ENCODE results near the gene PRDX5.

DNA sequence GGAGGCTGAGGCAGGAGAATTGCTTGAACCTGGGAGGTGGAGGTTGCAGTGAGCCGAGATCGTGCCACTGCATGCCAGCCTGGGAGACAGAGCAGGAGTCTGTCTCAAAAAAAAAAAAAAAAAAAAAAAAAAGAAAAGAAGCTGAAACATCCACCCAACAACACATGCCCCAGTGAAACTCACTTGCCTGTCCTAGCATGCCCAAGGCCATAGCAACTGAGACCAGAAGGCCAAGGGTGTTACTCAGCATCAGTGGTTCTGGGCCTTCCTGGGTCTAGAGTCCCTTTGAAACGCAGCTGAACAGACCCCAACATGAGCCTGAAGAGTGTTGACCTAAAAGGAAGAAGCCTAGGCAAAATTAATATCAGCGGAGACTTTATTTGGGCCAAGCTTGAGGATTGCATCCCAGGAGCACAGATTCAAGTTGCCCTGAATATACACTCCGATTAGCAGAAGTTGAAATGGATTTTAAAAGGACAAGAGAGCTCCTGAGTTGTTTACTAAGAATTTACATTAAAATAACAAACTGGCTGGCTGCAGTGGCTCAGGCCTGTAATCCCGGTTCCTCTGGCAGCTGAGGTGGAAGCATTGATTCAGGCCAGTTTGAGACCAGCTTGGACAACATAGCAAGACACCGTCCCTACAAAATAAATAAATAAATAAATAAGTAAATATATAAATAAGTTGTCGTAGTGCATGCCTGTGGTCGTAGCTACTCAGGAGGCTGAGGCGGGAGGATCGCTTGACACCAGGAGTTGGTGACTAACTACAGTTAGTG lies 7.0 kb downstream of the PRDX5 start:
- TF ChIP-seq ZFP3 (CRISPR knock-in tag; IDR thresholded peaks at IDR 0.05): no peak
- TF ChIP-seq RARB (CRISPR knock-in tag; IDR thresholded peaks at IDR 0.05): no peak
- TF ChIP-seq ESRRG (CRISPR knock-in tag; IDR thresholded peaks at IDR 0.05): no peak
- TF ChIP-seq TCF4 (CRISPR knock-in tag; IDR thresholded peaks at IDR 0.05; ENCODE audit: borderline replicate concordance): no peak
- no peak for TF ChIP-seq PPARA (CRISPR knock-in tag; IDR thresholded peaks at IDR 0.05; ENCODE audit: borderline replicate concordance)
- no peak for TF ChIP-seq CSDC2 (CRISPR knock-in tag; IDR thresholded peaks at IDR 0.05)
- TF ChIP-seq, protein P1, sequence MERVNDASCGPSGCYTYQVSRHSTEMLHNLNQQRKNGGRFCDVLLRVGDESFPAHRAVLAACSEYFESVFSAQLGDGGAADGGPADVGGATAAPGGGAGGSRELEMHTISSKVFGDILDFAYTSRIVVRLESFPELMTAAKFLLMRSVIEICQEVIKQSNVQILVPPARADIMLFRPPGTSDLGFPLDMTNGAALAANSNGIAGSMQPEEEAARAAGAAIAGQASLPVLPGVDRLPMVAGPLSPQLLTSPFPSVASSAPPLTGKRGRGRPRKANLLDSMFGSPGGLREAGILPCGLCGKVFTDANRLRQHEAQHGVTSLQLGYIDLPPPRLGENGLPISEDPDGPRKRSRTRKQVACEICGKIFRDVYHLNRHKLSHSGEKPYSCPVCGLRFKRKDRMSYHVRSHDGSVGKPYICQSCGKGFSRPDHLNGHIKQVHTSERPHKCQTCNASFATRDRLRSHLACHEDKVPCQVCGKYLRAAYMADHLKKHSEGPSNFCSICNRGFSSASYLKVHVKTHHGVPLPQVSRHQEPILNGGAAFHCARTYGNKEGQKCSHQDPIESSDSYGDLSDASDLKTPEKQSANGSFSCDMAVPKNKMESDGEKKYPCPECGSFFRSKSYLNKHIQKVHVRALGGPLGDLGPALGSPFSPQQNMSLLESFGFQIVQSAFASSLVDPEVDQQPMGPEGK (CRISPR knock-in tag; IDR thresholded peaks at IDR 0.05; ENCODE audit: borderline replicate concordance): no peak
- TF ChIP-seq, protein P2, sequence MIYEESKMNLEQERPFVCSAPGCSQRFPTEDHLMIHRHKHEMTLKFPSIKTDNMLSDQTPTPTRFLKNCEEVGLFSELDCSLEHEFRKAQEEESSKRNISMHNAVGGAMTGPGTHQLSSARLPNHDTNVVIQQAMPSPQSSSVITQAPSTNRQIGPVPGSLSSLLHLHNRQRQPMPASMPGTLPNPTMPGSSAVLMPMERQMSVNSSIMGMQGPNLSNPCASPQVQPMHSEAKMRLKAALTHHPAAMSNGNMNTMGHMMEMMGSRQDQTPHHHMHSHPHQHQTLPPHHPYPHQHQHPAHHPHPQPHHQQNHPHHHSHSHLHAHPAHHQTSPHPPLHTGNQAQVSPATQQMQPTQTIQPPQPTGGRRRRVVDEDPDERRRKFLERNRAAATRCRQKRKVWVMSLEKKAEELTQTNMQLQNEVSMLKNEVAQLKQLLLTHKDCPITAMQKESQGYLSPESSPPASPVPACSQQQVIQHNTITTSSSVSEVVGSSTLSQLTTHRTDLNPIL (CRISPR knock-in tag; IDR thresholded peaks at IDR 0.05; ENCODE audit: low read depth): no peak
- TF ChIP-seq ZNF565 (CRISPR knock-in tag; conservative IDR thresholded peaks at IDR 0.05; ENCODE audit: low read depth): no peak
- no peak for TF ChIP-seq ARNTL (CRISPR knock-in tag; IDR thresholded peaks at IDR 0.05; ENCODE audit: borderline replicate concordance, low read depth)
- TF ChIP-seq, protein P3, sequence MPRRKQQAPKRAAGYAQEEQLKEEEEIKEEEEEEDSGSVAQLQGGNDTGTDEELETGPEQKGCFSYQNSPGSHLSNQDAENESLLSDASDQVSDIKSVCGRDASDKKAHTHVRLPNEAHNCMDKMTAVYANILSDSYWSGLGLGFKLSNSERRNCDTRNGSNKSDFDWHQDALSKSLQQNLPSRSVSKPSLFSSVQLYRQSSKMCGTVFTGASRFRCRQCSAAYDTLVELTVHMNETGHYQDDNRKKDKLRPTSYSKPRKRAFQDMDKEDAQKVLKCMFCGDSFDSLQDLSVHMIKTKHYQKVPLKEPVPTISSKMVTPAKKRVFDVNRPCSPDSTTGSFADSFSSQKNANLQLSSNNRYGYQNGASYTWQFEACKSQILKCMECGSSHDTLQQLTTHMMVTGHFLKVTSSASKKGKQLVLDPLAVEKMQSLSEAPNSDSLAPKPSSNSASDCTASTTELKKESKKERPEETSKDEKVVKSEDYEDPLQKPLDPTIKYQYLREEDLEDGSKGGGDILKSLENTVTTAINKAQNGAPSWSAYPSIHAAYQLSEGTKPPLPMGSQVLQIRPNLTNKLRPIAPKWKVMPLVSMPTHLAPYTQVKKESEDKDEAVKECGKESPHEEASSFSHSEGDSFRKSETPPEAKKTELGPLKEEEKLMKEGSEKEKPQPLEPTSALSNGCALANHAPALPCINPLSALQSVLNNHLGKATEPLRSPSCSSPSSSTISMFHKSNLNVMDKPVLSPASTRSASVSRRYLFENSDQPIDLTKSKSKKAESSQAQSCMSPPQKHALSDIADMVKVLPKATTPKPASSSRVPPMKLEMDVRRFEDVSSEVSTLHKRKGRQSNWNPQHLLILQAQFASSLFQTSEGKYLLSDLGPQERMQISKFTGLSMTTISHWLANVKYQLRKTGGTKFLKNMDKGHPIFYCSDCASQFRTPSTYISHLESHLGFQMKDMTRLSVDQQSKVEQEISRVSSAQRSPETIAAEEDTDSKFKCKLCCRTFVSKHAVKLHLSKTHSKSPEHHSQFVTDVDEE (CRISPR knock-in tag; IDR thresholded peaks at IDR 0.05): no peak
- TF ChIP-seq ZFP30 (CRISPR knock-in tag; IDR thresholded peaks at IDR 0.05): no peak

Data from SK-N-SH treated with all-trans-retinoic acid at 6 μM for 48 hours (cell line).